GM18907 (cell line): ENCODE results near the gene SIPA1L2.

ENCODE experiments used
- ATAC-seq: cut with Tn5 transposase; IDR thresholded peaks from one replicate; pipeline ENCODE4 v1.9.1; 2021; ENCODE audit warnings: mild to moderate bottlenecking, moderate library complexity; ENCODE audit not compliant: unreplicated experiment

The SIPA1L2 gene

GRCh38 chr1:232644209-232644608 is 14.3 kb upstream of the SIPA1L2 start:
- ATAC-seq: no peak

- no peak for ATAC-seq
Observed at GRCh38 chr1:232643251-232643650, 13.3 kb upstream of the SIPA1L2 start.

- ATAC-seq: no peak
Observed at GRCh38 chr1:232641507-232641906, 11.6 kb upstream of the SIPA1L2 start.

- ATAC-seq: no peak
Observed at GRCh38 chr1:232636799-232637198, 6.9 kb upstream of the SIPA1L2 start.

GRCh38 chr1:232635778-232636356 is 5.9 kb upstream of the SIPA1L2 start:
- peak; percentile 76 for ATAC-seq

- ATAC-seq: no peak
Observed at GRCh38 chr1:232635279-232635678, 5.3 kb upstream of the SIPA1L2 start.

GRCh38 chr1:232634096-232634495 is 4.2 kb upstream of the SIPA1L2 start:
- ATAC-seq: no peak

GRCh38 chr1:232630894-232631195 is 912 bp upstream of the SIPA1L2 start:
- no peak for ATAC-seq

GRCh38 chr1:232629250-232630046 is 485 bp downstream of the SIPA1L2 start:
- ATAC-seq: peak; percentile 53

- ATAC-seq: no peak
Observed at GRCh38 chr1:232628335-232629249, 1.3 kb downstream of the SIPA1L2 start.

- no peak for ATAC-seq
Observed at GRCh38 chr1:232627645-232628334, 2.1 kb downstream of the SIPA1L2 start.

- ATAC-seq: no peak
Observed at GRCh38 chr1:232627171-232627570, 2.8 kb downstream of the SIPA1L2 start.

- no peak for ATAC-seq
Observed at GRCh38 chr1:232626452-232626851, 3.5 kb downstream of the SIPA1L2 start.

GRCh38 chr1:232625319-232625868 is 4.5 kb downstream of the SIPA1L2 start:
- ATAC-seq: no peak

GRCh38 chr1:232624546-232625281 is 5.2 kb downstream of the SIPA1L2 start:
- no peak for ATAC-seq

- no peak for ATAC-seq
Observed at GRCh38 chr1:232622981-232623380, 7.0 kb downstream of the SIPA1L2 start.

GRCh38 chr1:232622378-232622777 is 7.6 kb downstream of the SIPA1L2 start:
- ATAC-seq: no peak

- ATAC-seq: no peak
Observed at GRCh38 chr1:232621050-232621449, 8.9 kb downstream of the SIPA1L2 start.

- no peak for ATAC-seq
Observed at GRCh38 chr1:232620356-232620969, 9.5 kb downstream of the SIPA1L2 start.

GRCh38 chr1:232617237-232617636 is 12.7 kb downstream of the SIPA1L2 start:
- no peak for ATAC-seq
